Trophoblast cell (in vitro differentiated cells and primary cell): ENCODE data around the gene SRP14.

Source experiments
- DNase-seq, 2 donors: peaks; one replicate each; pipeline ENCODE4 v3.0.0-alpha.2; 2016
- H2AFZ ChIP-seq: 2 replicates; pipeline ENCODE4 v1.6.1; 2013; ENCODE audit warnings: low read length, moderate library complexity, mild to moderate bottlenecking; ENCODE audit not compliant: insufficient read depth, poor library complexity
- H2AK5ac ChIP-seq: 2 replicates; pipeline ENCODE4 v1.6.1; 2013; ENCODE audit warnings: mild to moderate bottlenecking, low read length
- H2BK120ac ChIP-seq: 2 replicates; pipeline ENCODE4 v1.6.1; 2013; ENCODE audit warnings: low read length, mild to moderate bottlenecking, moderate library complexity; ENCODE audit not compliant: insufficient read depth, poor library complexity
- H2BK12ac ChIP-seq: 2 replicates; pipeline ENCODE4 v1.6.1; 2013; ENCODE audit warnings: mild to moderate bottlenecking, low read length, moderate library complexity
- H2BK5ac ChIP-seq: 2 replicates; pipeline ENCODE4 v1.6.1; 2013; ENCODE audit warnings: low read length, low read depth, moderate library complexity, mild to moderate bottlenecking; ENCODE audit not compliant: poor library complexity
- H3K14ac ChIP-seq: 2 replicates; pipeline ENCODE4 v1.6.1; 2013; ENCODE audit warnings: mild to moderate bottlenecking, low read length
- H3K18ac ChIP-seq: 2 replicates; pipeline ENCODE4 v1.6.1; 2013; ENCODE audit warnings: mild to moderate bottlenecking, low read length
- H3K23ac ChIP-seq: 2 replicates; pipeline ENCODE4 v1.6.1; 2013; ENCODE audit warnings: low read length
- H3K27ac ChIP-seq: 2 replicates; pipeline ENCODE4 v1.5.1; 2013; ENCODE audit warnings: low read depth, mild to moderate bottlenecking, inconsistent platforms, low read length, moderate library complexity
- H3K27me3 ChIP-seq: 2 replicates; pipeline ENCODE4 v1.6.1; 2013; ENCODE audit warnings: inconsistent platforms, mild to moderate bottlenecking, low read length, moderate library complexity; ENCODE audit not compliant: insufficient read depth
- H3K36me3 ChIP-seq, 2 experiments: 1 replicate in 1 of 2; 2 replicates in 1 of 2; pipeline ENCODE4 v1.6.1; 2013; ENCODE audit warnings: low read length in 2 of 2, mild to moderate bottlenecking in 2 of 2, moderate library complexity in 1 of 2; ENCODE audit not compliant: insufficient read depth in 2 of 2, control insufficient read depth in 1 of 2
- H3K4ac ChIP-seq: 2 replicates; pipeline ENCODE4 v1.6.1; 2013; ENCODE audit warnings: low read depth, mild to moderate bottlenecking, low read length, moderate library complexity
- H3K4me1 ChIP-seq, 2 experiments: 1 replicate in 1 of 2; 2 replicates in 1 of 2; pipeline ENCODE4 v1.6.1; 2013; ENCODE audit warnings: low read length in 2 of 2, mild to moderate bottlenecking in 2 of 2, moderate library complexity in 1 of 2; ENCODE audit not compliant: insufficient read depth in 2 of 2, control insufficient read depth in 1 of 2
- H3K4me2 ChIP-seq: 2 replicates; pipeline ENCODE4 v1.6.1; 2013; ENCODE audit warnings: inconsistent platforms, mild to moderate bottlenecking, low read length, moderate library complexity
- H3K4me3 ChIP-seq: 2 replicates; pipeline ENCODE4 v1.5.1; 2013; ENCODE audit warnings: mild to moderate bottlenecking, low read depth, low read length, inconsistent platforms
- H3K79me1 ChIP-seq: one replicate; pipeline ENCODE4 v1.6.1; 2013; ENCODE audit warnings: low read length
- H3K79me2 ChIP-seq: 2 replicates; pipeline ENCODE4 v1.6.1; 2013; ENCODE audit warnings: low read length, mild to moderate bottlenecking; ENCODE audit not compliant: control insufficient read depth, insufficient read depth, poor library complexity
- H3K9ac ChIP-seq: 2 replicates; pipeline ENCODE4 v1.6.1; 2013; ENCODE audit warnings: mild to moderate bottlenecking, low read length
- H3K9me3 ChIP-seq: 2 replicates; pipeline ENCODE4 v1.6.1; 2013; ENCODE audit warnings: low read depth, mild to moderate bottlenecking, control low read depth, inconsistent platforms, low read length; ENCODE audit not compliant: insufficient read depth
- H4K12ac ChIP-seq: 2 replicates; pipeline ENCODE4 v1.6.1; 2013; ENCODE audit warnings: low read depth, mild to moderate bottlenecking, low read length, moderate library complexity
- H4K8ac ChIP-seq: 2 replicates; pipeline ENCODE4 v1.6.1; 2013; ENCODE audit warnings: low read depth, mild to moderate bottlenecking, low read length, moderate library complexity
- H4K91ac ChIP-seq: one replicate; pipeline ENCODE4 v1.6.1; 2013; ENCODE audit warnings: low read depth, mild to moderate bottlenecking, low read length, moderate library complexity
- WGBS: extraction: QIAGEN DNeasy Blood & Tissue Kit; methylation state at CpG from one replicate; pipeline ENCODE4 v1.1.7; 2013; ENCODE audit warnings: missing lambda C conversion rate; ENCODE audit not compliant: insufficient read length, insufficient coverage; ENCODE audit errors: extremely low coverage; 5-methylcytosine and 5-hydroxymethylcytosine counted together

The SRP14 gene

DNA sequence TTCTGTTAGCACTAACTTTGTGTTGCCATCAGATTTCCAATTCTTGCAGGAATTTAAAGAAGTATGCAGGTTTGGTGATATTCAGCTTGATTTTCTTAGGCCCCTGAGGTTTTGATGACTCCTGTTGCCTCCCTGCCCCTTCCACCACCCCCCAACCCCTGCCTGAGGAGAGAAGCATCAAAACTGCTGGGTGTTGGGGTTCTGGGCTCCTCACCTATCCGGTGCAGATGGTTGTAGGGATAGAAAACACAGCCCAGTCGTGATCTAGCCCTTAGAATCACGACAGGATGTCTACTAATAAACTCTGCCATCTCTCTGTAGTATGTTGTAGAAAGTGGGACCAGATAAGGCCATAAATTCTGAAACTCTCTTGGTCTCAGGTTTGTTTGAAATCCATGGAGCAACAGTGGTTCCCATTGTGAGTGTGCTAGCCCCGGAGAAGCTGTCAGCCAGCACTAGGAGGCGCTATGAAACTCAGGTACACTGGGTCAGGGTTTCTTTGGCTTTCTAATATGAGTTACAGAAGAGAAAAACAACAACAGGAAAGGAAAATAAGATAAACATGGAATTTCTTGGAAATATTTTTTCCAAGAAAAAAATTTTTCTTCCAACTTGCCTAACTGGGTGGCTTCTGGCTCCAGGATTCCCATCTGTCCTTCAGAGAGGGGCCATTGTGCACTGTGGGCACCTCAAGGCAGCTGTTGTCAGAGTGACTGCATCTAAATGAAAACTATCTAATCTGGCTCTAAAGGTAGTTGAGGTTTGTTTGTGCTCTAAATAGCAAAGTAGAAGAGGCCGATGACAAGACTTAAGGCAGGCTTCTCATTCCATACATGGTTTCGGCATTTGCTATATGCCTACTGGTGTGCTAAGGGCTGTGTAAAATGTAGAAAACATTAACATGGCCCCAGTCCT lies 8.7 kb downstream of the SRP14 start:
- no peak overlapping the region for H4K12ac ChIP-seq
- no peak overlapping the region for H4K8ac ChIP-seq
- H3K4me3 ChIP-seq, result no peak overlapping the region
- no peak overlapping the region for H2AFZ ChIP-seq
- H3K14ac ChIP-seq, result no peak overlapping the region
- H3K27ac ChIP-seq, result no peak overlapping the region
- H3K4me2 ChIP-seq, result no peak overlapping the region
- H4K91ac ChIP-seq, result no peak overlapping the region
- no peak overlapping the region for H2BK120ac ChIP-seq
- H3K79me2 ChIP-seq, result no peaks in the 10 kb centered on the region
- no CpG with 5 or more reads among the region's 7 CpGs for WGBS
- no peaks in the 10 kb centered on the region for H3K9me3 ChIP-seq
- no peaks in the 10 kb centered on the region for H3K27me3 ChIP-seq
- no peak overlapping the region for H2AK5ac ChIP-seq
- no peaks in the 10 kb centered on the region for H3K79me1 ChIP-seq
- DNase-seq, result peak in 1 of 2 donors; percentile 73
- H2BK12ac ChIP-seq, result no peak overlapping the region
- H3K23ac ChIP-seq, result no peak overlapping the region
- H3K4ac ChIP-seq, result no peak overlapping the region
- H3K4me1 ChIP-seq, result no peaks in the 10 kb centered on the region
- peaks cover 15 to 42% of the 10 kb centered on the region in 2 experiments for H3K36me3 ChIP-seq
- peak overlapping the region; percentile 9 for H3K9ac ChIP-seq
- no peak overlapping the region for H3K18ac ChIP-seq
- H2BK5ac ChIP-seq, result no peak overlapping the region

DNA sequence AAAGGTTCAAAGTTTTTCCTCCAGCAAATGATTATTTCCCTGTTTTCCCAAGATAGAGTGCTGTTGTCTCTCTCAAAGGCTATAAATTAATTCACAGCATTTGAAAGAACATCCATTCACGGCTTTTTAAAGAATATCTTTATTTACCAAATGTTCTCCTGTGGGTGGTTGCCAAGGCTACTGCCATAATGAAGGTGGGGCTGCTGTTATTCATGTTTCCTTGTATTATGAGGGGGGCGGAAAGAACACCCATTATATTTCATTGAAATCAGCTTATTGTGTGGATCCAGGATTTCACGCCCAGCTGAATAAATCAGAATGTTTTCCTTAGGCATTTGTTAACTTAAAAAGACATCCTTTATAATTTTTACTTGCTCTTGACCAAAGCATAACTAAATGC lies 10.1 kb downstream of the SRP14 start:
- no peak overlapping the region for H3K4me2 ChIP-seq
- no peak overlapping the region for H2BK120ac ChIP-seq
- no peak overlapping the region for H2BK12ac ChIP-seq
- no peaks in the 10 kb centered on the region for H3K79me2 ChIP-seq
- no peak for DNase-seq
- H3K27me3 ChIP-seq, result no peaks in the 10 kb centered on the region
- no peak overlapping the region for H3K18ac ChIP-seq
- no CpG with 5 or more reads among the region's 3 CpGs for WGBS
- no peak overlapping the region for H3K9ac ChIP-seq
- H3K79me1 ChIP-seq, result no peaks in the 10 kb centered on the region
- no peak overlapping the region for H3K4me3 ChIP-seq
- no peaks in the 10 kb centered on the region for H3K4me1 ChIP-seq
- H4K12ac ChIP-seq, result no peak overlapping the region
- H3K4ac ChIP-seq, result no peak overlapping the region
- H2BK5ac ChIP-seq, result no peak overlapping the region
- H2AFZ ChIP-seq, result no peak overlapping the region
- H4K8ac ChIP-seq, result no peak overlapping the region
- no peak overlapping the region for H4K91ac ChIP-seq
- peaks cover 18 to 37% of the 10 kb centered on the region in 2 experiments for H3K36me3 ChIP-seq
- H3K9me3 ChIP-seq, result no peaks in the 10 kb centered on the region
- no peak overlapping the region for H3K23ac ChIP-seq
- no peak overlapping the region for H3K27ac ChIP-seq
- no peak overlapping the region for H2AK5ac ChIP-seq
- H3K14ac ChIP-seq, result no peak overlapping the region

DNA sequence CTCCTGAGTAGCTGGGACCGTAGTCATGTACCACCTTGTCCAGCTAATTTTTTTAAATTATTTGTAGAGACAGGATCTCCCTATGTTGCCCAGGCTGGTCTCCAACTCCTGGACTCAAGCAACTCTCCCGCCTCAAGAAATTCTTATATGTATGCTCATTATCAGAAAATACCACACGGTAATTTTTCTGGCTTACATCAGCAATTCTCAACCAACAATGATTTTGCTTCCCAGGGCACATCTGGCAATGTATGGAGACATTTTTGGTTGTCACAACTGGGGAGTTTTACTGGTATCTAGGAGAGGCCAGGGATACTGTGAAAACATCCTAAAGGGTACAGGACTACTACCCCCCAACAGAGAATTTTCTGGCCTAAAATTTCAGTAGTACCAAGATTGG lies 10.8 kb downstream of the SRP14 start:
- H2BK12ac ChIP-seq, result no peak overlapping the region
- H3K4me3 ChIP-seq, result no peak overlapping the region
- H3K4me2 ChIP-seq, result no peak overlapping the region
- no peaks in the 10 kb centered on the region for H3K27me3 ChIP-seq
- H3K9me3 ChIP-seq, result no peaks in the 10 kb centered on the region
- no peak overlapping the region for H4K12ac ChIP-seq
- H3K4ac ChIP-seq, result no peak overlapping the region
- H3K36me3 ChIP-seq, result peaks cover 18 to 37% of the 10 kb centered on the region in 2 experiments
- no CpG with 5 or more reads among the region's 3 CpGs for WGBS
- DNase-seq, result no peak
- no peak overlapping the region for H3K23ac ChIP-seq
- no peak overlapping the region for H2AFZ ChIP-seq
- H3K79me2 ChIP-seq, result no peaks in the 10 kb centered on the region
- H2BK120ac ChIP-seq, result no peak overlapping the region
- no peak overlapping the region for H4K91ac ChIP-seq
- no peak overlapping the region for H3K14ac ChIP-seq
- H4K8ac ChIP-seq, result no peak overlapping the region
- H2BK5ac ChIP-seq, result no peak overlapping the region
- no peaks in the 10 kb centered on the region for H3K79me1 ChIP-seq
- H3K18ac ChIP-seq, result no peak overlapping the region
- no peaks in the 10 kb centered on the region for H3K4me1 ChIP-seq
- no peak overlapping the region for H2AK5ac ChIP-seq
- no peak overlapping the region for H3K9ac ChIP-seq
- no peak overlapping the region for H3K27ac ChIP-seq

DNA sequence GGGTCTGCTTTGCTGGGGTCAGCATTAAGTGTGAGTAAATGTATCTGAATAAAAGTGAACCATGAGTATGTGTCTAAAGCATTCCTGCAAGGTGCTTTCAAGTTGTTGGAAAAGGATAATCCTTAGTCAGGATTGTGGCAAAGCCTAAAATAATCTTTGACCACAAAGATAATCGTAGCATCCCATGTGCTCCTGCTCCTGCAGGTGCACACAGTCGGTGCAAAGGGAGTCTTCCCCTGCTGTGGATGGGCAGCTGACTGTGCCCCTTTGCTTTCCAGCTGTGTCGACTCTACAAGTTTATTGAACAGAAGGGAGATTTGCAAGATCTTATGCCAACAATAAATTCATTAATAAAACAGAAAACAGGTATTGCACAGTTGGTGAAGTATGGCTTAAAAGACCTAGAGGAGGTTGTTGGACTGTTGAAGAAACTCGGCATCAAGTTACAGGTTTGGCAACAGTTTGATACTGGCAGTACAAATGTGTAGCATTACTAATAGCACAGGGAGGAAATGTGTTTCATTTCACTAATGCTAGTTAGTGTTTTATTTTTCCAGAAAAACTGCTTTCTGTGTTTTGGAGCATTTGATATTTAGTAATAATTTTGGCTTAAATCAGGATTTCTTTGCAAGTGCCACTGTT lies 22.6 kb downstream of the SRP14 start:
- Histone ChIP-seq H3K9me3 (peaks cover 7% of the 10 kb centered on the region), H3K4me2 (no peak overlapping the region), H4K91ac (no peak overlapping the region), H3K27ac (no peak overlapping the region), H3K23ac (no peak overlapping the region), H3K18ac (no peak overlapping the region), H3K4me3 (no peak overlapping the region), H2AFZ (no peak overlapping the region), H3K36me3 (peaks cover 22 to 42% of the 10 kb centered on the region in 2 experiments), H2BK12ac (no peak overlapping the region), H2BK5ac (no peak overlapping the region), H3K27me3 (no peaks in the 10 kb centered on the region), H3K9ac (no peak overlapping the region), H2BK120ac (no peak overlapping the region), H3K79me1 (no peaks in the 10 kb centered on the region), H3K14ac (no peak overlapping the region), H3K4me1 (no peaks in the 10 kb centered on the region), H3K79me2 (no peaks in the 10 kb centered on the region), H3K4ac (no peak overlapping the region), H4K8ac (no peak overlapping the region), H2AK5ac (no peak overlapping the region), H4K12ac (no peak overlapping the region)
- DNase-seq, result no peak
- WGBS, result no CpG with 5 or more reads among the region's 4 CpGs
